ENCODE measurements around the gene RELB.

GRCh38 chr19:45079911-45080370 lies 78.7 kb downstream of the RELB start:
- no peak for TF ChIP-seq CTCF (IDR thresholded peaks at IDR 0.05)
- TF ChIP-seq POLR2A (IDR thresholded peaks at IDR 0.05): no peak
- TF ChIP-seq POLR2AphosphoS5 (IDR thresholded peaks at IDR 0.05): no peak

All from prostate gland (tissue), 2 donors.